ENCODE data around the gene ATP6V1E1. TPM values are rescaled to one million over a fixed set of nuclear protein-coding genes. Genes with fewer than 3 reads are reported as not detected.

The ATP6V1E1 gene
- total RNA-seq, 6 donors from 2014 or later = 63.5 to 153 (median 130) TPM

GRCh38 chr22:17548756-17549035 is 79.9 kb downstream of the ATP6V1E1 start:
- ATAC-seq (ENCODE audit: low FRiP score in 2 of 2) (no peak), DNase-seq (no peak)
- Histone ChIP-seq H3K27ac (no peak overlapping the region), H3K36me3 (peaks cover 0 to 31% (median 13%) of the 10 kb centered on the region in 4 donors), H3K9me3 (no peaks in the 10 kb centered on the region), H3K27me3 (no peaks in the 10 kb centered on the region), H3K4me3 (no peak overlapping the region), H3K4me1 (no peaks in the 10 kb centered on the region)
- WGBS, 2 donors = 94 to 97% methylated on average over 5 of the region's 5 CpGs
- TF ChIP-seq POLR2A (IDR thresholded peaks at IDR 0.05) (no peak), POLR2AphosphoS5 (IDR thresholded peaks at IDR 0.05) (no peak), CTCF (IDR thresholded peaks at IDR 0.05) (no peak), EP300 (IDR thresholded peaks at IDR 0.05) (no peak)

GRCh38 chr22:17548010-17548755 is 80.4 kb downstream of the ATP6V1E1 start:
- no peak overlapping the region for H3K27ac ChIP-seq
- DNase-seq (peak in 1 of 2 donors; percentile 62), ATAC-seq (ENCODE audit: low FRiP score in 2 of 2) (no peak)
- H3K36me3 ChIP-seq = peaks cover 0 to 30% (median 13%) of the 10 kb centered on the region in 4 donors
- no peaks in the 10 kb centered on the region for H3K27me3 ChIP-seq
- TF ChIP-seq EP300 (IDR thresholded peaks at IDR 0.05) (no peak), POLR2A (IDR thresholded peaks at IDR 0.05) (no peak), CTCF (IDR thresholded peaks at IDR 0.05) (no peak), POLR2AphosphoS5 (IDR thresholded peaks at IDR 0.05) (no peak)
- no peaks in the 10 kb centered on the region for H3K4me1 ChIP-seq
- WGBS, 2 donors = 95 to 96% methylated on average over 12 to 23 of the region's 23 CpGs
- H3K4me3 ChIP-seq = no peak overlapping the region
- H3K9me3 ChIP-seq = no peaks in the 10 kb centered on the region

GRCh38 chr22:17542452-17542851 is 86.1 kb downstream of the ATP6V1E1 start:
- no peak overlapping the region for H3K4me3 ChIP-seq
- ATAC-seq (ENCODE audit: low FRiP score in 2 of 2) (peak in 1 of 2 donors; percentile 47), DNase-seq (peak in 1 of 2 donors; percentile 42)
- no peaks in the 10 kb centered on the region for H3K4me1 ChIP-seq
- no peaks in the 10 kb centered on the region for H3K27me3 ChIP-seq
- H3K36me3 ChIP-seq = peaks cover 0 to 40% (median 21%) of the 10 kb centered on the region in 4 donors
- no peak for TF ChIP-seq POLR2A (IDR thresholded peaks at IDR 0.05)
- no peak for TF ChIP-seq EP300 (IDR thresholded peaks at IDR 0.05)
- no peak for TF ChIP-seq POLR2AphosphoS5 (IDR thresholded peaks at IDR 0.05)
- TF ChIP-seq CTCF (IDR thresholded peaks at IDR 0.05) = no peak
- H3K27ac ChIP-seq = no peak overlapping the region
- no peaks in the 10 kb centered on the region for H3K9me3 ChIP-seq
- 92 to 96% methylated on average over 13 to 14 of the region's 14 CpGs for WGBS, 2 donors

Other genes starting within 250 kb of the ATP6V1E1 start
- gene SLC25A18, start 65.3 kb downstream of the ATP6V1E1 start, total RNA-seq = 1 to 10 TPM in 3 of 6 donors, under 1 TPM in 3; 0.69 to 3.1 (median 1.1) TPM
- gene BCL2L13, start 10.0 kb upstream of the ATP6V1E1 start, total RNA-seq = 10 to 100 TPM; 40.4 to 67.1 (median 45.7) TPM
- 10 to 100 TPM; 10.5 to 55.9 (median 27.3) TPM for gene BID, start 145.7 kb upstream of the ATP6V1E1 start, total RNA-seq